ENCODE data around the gene CD28.

CD28 gene

DNA sequence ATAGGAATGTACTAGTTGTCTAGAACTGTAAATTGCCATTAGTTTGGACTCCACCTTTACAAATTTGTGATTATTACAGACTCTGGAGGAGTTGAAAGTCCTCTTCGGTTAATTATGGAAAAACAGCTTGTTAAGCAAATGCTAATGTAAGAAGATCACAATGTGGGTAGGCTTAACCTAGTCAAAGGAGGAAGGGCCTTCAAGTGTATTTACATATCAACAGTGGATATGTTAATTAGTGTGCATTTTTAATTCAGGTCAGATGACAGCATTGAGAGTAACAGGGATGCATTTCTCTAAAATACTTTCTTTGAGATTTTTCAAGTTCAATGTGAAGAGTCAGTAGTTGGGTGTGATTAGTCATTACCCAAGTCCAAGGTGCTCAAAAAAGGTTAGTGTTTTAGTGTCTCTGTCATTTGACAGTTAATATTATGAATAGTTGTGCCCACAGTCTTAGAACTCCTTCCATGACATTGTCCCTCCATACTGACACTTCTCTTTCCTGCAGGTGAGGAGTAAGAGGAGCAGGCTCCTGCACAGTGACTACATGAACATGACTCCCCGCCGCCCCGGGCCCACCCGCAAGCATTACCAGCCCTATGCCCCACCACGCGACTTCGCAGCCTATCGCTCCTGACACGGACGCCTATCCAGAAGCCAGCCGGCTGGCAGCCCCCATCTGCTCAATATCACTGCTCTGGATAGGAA, 28.0 kb downstream of the CD28 start:
- Histone ChIP-seq H3K56ac (ENCODE audit: low read length) (no peak overlapping the region), H2BK15ac (replicated peaks; ENCODE audit: low read depth) (no peak overlapping the region), H3K27ac (ENCODE audit: low read depth, low read length) (no peak overlapping the region), H2BK120ac (ENCODE audit: low read depth, low read length) (no peak overlapping the region), H2BK5ac (ENCODE audit: low read length) (no peak overlapping the region), H3K18ac (ENCODE audit: low read length) (no peak overlapping the region), H3K23ac (ENCODE audit: low read length) (no peak overlapping the region), H3K79me1 (ENCODE audit: low read length) (no peaks in the 10 kb centered on the region), H3K27me3 (ENCODE audit: insufficient read depth, low read length, poor library complexity) (no peaks in the 10 kb centered on the region), H3K4me2 (ENCODE audit: low read length) (no peak overlapping the region), H3K4ac (ENCODE audit: low read depth, low read length) (no peak overlapping the region), H3K79me2 (ENCODE audit: control insufficient read depth, insufficient read depth, low read length) (no peaks in the 10 kb centered on the region), H4K8ac (ENCODE audit: low read depth, low read length) (no peak overlapping the region), H3K4me1 (ENCODE audit: control insufficient read depth, low read depth, low read length) (no peaks in the 10 kb centered on the region), H3K4me3 (ENCODE audit: low read length) (no peak overlapping the region), H3K9ac (ENCODE audit: low read length) (no peak overlapping the region), H2AK5ac (ENCODE audit: low read length) (no peak overlapping the region), H4K5ac (ENCODE audit: low read length) (no peak overlapping the region), H3K36me3 (ENCODE audit: control insufficient read depth, insufficient read depth, low read length) (no peaks in the 10 kb centered on the region)
- DNase-seq: no peak
- WGBS (ENCODE audit: extremely low coverage, insufficient coverage, low lambda C conversion rate): no CpG with 5 or more reads among the region's 12 CpGs

DNA sequence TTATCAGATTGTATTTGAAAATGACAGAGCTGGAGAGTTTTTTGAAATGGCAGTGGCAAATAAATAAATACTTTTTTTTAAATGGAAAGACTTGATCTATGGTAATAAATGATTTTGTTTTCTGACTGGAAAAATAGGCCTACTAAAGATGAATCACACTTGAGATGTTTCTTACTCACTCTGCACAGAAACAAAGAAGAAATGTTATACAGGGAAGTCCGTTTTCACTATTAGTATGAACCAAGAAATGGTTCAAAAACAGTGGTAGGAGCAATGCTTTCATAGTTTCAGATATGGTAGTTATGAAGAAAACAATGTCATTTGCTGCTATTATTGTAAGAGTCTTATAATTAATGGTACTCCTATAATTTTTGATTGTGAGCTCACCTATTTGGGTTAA, 30.9 kb downstream of the CD28 start:
- no CpG with 5 or more reads among the region's 1 CpG for WGBS (ENCODE audit: extremely low coverage, insufficient coverage, low lambda C conversion rate)
- Histone ChIP-seq H3K27ac (ENCODE audit: low read depth, low read length) (no peak overlapping the region), H3K4me1 (ENCODE audit: control insufficient read depth, low read depth, low read length) (no peaks in the 10 kb centered on the region), H2BK5ac (ENCODE audit: low read length) (no peak overlapping the region), H3K56ac (ENCODE audit: low read length) (no peak overlapping the region), H3K36me3 (ENCODE audit: control insufficient read depth, insufficient read depth, low read length) (no peaks in the 10 kb centered on the region), H2BK120ac (ENCODE audit: low read depth, low read length) (no peak overlapping the region), H3K79me2 (ENCODE audit: control insufficient read depth, insufficient read depth, low read length) (no peaks in the 10 kb centered on the region), H3K4me2 (ENCODE audit: low read length) (no peak overlapping the region), H3K4ac (ENCODE audit: low read depth, low read length) (no peak overlapping the region), H4K5ac (ENCODE audit: low read length) (no peak overlapping the region), H3K27me3 (ENCODE audit: insufficient read depth, low read length, poor library complexity) (no peaks in the 10 kb centered on the region), H4K8ac (ENCODE audit: low read depth, low read length) (no peak overlapping the region), H2AK5ac (ENCODE audit: low read length) (no peak overlapping the region), H3K23ac (ENCODE audit: low read length) (no peak overlapping the region), H2BK15ac (replicated peaks; ENCODE audit: low read depth) (no peak overlapping the region), H3K4me3 (ENCODE audit: low read length) (no peak overlapping the region), H3K9ac (ENCODE audit: low read length) (no peak overlapping the region), H3K79me1 (ENCODE audit: low read length) (no peaks in the 10 kb centered on the region), H3K18ac (ENCODE audit: low read length) (no peak overlapping the region)
- no peak for DNase-seq

- no peak overlapping the region for H4K8ac ChIP-seq (ENCODE audit: low read depth, low read length)
- WGBS (ENCODE audit: extremely low coverage, insufficient coverage, low lambda C conversion rate): no CpG with 5 or more reads among the region's 2 CpGs
- no peaks in the 10 kb centered on the region for H3K79me1 ChIP-seq (ENCODE audit: low read length)
Measured at GRCh38 chr2:203739351-203739750, 32.9 kb downstream of the CD28 start.

GRCh38 chr2:203740871-203741281, 34.4 kb downstream of the CD28 start:
- Histone ChIP-seq H2BK15ac (replicated peaks; ENCODE audit: low read depth) (no peak overlapping the region), H4K8ac (ENCODE audit: low read depth, low read length) (no peak overlapping the region), H2AK5ac (ENCODE audit: low read length) (no peak overlapping the region), H3K4me3 (ENCODE audit: low read length) (no peak overlapping the region), H3K4ac (ENCODE audit: low read depth, low read length) (no peak overlapping the region), H3K36me3 (ENCODE audit: control insufficient read depth, insufficient read depth, low read length) (no peaks in the 10 kb centered on the region), H2BK120ac (ENCODE audit: low read depth, low read length) (no peak overlapping the region), H3K27me3 (ENCODE audit: insufficient read depth, low read length, poor library complexity) (no peaks in the 10 kb centered on the region), H3K4me1 (ENCODE audit: control insufficient read depth, low read depth, low read length) (no peaks in the 10 kb centered on the region), H3K79me1 (ENCODE audit: low read length) (no peaks in the 10 kb centered on the region), H3K23ac (ENCODE audit: low read length) (no peak overlapping the region), H3K56ac (ENCODE audit: low read length) (no peak overlapping the region), H3K4me2 (ENCODE audit: low read length) (no peak overlapping the region), H3K9ac (ENCODE audit: low read length) (no peak overlapping the region), H3K27ac (ENCODE audit: low read depth, low read length) (no peak overlapping the region), H3K18ac (ENCODE audit: low read length) (no peak overlapping the region), H4K5ac (ENCODE audit: low read length) (no peak overlapping the region), H2BK5ac (ENCODE audit: low read length) (no peak overlapping the region), H3K79me2 (ENCODE audit: control insufficient read depth, insufficient read depth, low read length) (no peaks in the 10 kb centered on the region)
- peak; percentile 17 for DNase-seq
- no CpG with 5 or more reads among the region's 2 CpGs for WGBS (ENCODE audit: extremely low coverage, insufficient coverage, low lambda C conversion rate)

More at GRCh38 chr2:203739351-203739750, 32.9 kb downstream of the CD28 start:
- Histone ChIP-seq H3K4me2 (ENCODE audit: low read length) (no peak overlapping the region), H3K4me1 (ENCODE audit: control insufficient read depth, low read depth, low read length) (no peaks in the 10 kb centered on the region), H3K27me3 (ENCODE audit: insufficient read depth, low read length, poor library complexity) (no peaks in the 10 kb centered on the region), H2BK120ac (ENCODE audit: low read depth, low read length) (no peak overlapping the region), H3K18ac (ENCODE audit: low read length) (no peak overlapping the region), H2AK5ac (ENCODE audit: low read length) (no peak overlapping the region), H2BK5ac (ENCODE audit: low read length) (no peak overlapping the region), H3K56ac (ENCODE audit: low read length) (no peak overlapping the region), H3K4ac (ENCODE audit: low read depth, low read length) (no peak overlapping the region), H3K23ac (ENCODE audit: low read length) (no peak overlapping the region), H3K9ac (ENCODE audit: low read length) (no peak overlapping the region), H3K79me2 (ENCODE audit: control insufficient read depth, insufficient read depth, low read length) (no peaks in the 10 kb centered on the region), H3K4me3 (ENCODE audit: low read length) (no peak overlapping the region), H3K36me3 (ENCODE audit: control insufficient read depth, insufficient read depth, low read length) (no peaks in the 10 kb centered on the region), H3K27ac (ENCODE audit: low read depth, low read length) (no peak overlapping the region), H4K5ac (ENCODE audit: low read length) (no peak overlapping the region), H2BK15ac (replicated peaks; ENCODE audit: low read depth) (no peak overlapping the region)
- no peak for DNase-seq

DNA sequence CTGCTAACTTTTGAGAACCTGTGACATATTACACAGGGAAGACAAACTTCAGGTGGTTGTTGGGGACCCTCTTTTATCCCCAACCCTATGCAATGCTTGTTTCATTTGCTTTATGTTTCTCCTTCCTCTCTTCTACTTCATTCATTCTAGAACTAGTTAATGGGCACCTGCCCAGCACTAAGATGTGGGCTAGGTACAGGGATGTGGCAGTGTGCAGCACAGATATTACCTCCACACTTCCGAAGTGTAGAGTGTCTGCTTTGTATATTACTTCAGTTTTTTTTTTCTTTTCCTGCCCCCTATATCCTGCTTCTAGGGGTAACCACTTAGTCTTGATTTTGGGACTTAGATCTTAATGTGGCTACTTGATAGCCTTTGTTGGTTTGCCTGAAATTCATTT, 35.1 kb downstream of the CD28 start:
- H3K18ac ChIP-seq (ENCODE audit: low read length): no peak overlapping the region
- no peak overlapping the region for H3K27ac ChIP-seq (ENCODE audit: low read depth, low read length)
- no peak overlapping the region for H3K4me2 ChIP-seq (ENCODE audit: low read length)
- no CpG with 5 or more reads among the region's 1 CpG for WGBS (ENCODE audit: extremely low coverage, insufficient coverage, low lambda C conversion rate)
- H3K27me3 ChIP-seq (ENCODE audit: insufficient read depth, low read length, poor library complexity): no peaks in the 10 kb centered on the region
- no peak overlapping the region for H4K8ac ChIP-seq (ENCODE audit: low read depth, low read length)
- no peaks in the 10 kb centered on the region for H3K4me1 ChIP-seq (ENCODE audit: control insufficient read depth, low read depth, low read length)
- no peak overlapping the region for H2AK5ac ChIP-seq (ENCODE audit: low read length)
- no peak overlapping the region for H3K9ac ChIP-seq (ENCODE audit: low read length)
- no peaks in the 10 kb centered on the region for H3K79me2 ChIP-seq (ENCODE audit: control insufficient read depth, insufficient read depth, low read length)
- no peak overlapping the region for H3K23ac ChIP-seq (ENCODE audit: low read length)
- no peak overlapping the region for H3K56ac ChIP-seq (ENCODE audit: low read length)
- no peak for DNase-seq
- H3K4ac ChIP-seq (ENCODE audit: low read depth, low read length): no peak overlapping the region
- H2BK15ac ChIP-seq (replicated peaks; ENCODE audit: low read depth): no peak overlapping the region
- no peaks in the 10 kb centered on the region for H3K36me3 ChIP-seq (ENCODE audit: control insufficient read depth, insufficient read depth, low read length)
- H3K4me3 ChIP-seq (ENCODE audit: low read length): no peak overlapping the region
- H3K79me1 ChIP-seq (ENCODE audit: low read length): no peaks in the 10 kb centered on the region
- H2BK120ac ChIP-seq (ENCODE audit: low read depth, low read length): no peak overlapping the region
- no peak overlapping the region for H2BK5ac ChIP-seq (ENCODE audit: low read length)
- no peak overlapping the region for H4K5ac ChIP-seq (ENCODE audit: low read length)

GRCh38 chr2:203743441-203743981, 37.1 kb downstream of the CD28 start:
- H3K79me1 ChIP-seq (ENCODE audit: low read length): no peaks in the 10 kb centered on the region
- H2BK120ac ChIP-seq (ENCODE audit: low read depth, low read length): no peak overlapping the region
- no peak overlapping the region for H4K8ac ChIP-seq (ENCODE audit: low read depth, low read length)
- no peaks in the 10 kb centered on the region for H3K4me1 ChIP-seq (ENCODE audit: control insufficient read depth, low read depth, low read length)
- no peak overlapping the region for H3K4ac ChIP-seq (ENCODE audit: low read depth, low read length)
- H3K27me3 ChIP-seq (ENCODE audit: insufficient read depth, low read length, poor library complexity): no peaks in the 10 kb centered on the region
- H4K5ac ChIP-seq (ENCODE audit: low read length): no peak overlapping the region
- no peaks in the 10 kb centered on the region for H3K79me2 ChIP-seq (ENCODE audit: control insufficient read depth, insufficient read depth, low read length)
- H3K23ac ChIP-seq (ENCODE audit: low read length): no peak overlapping the region
- DNase-seq: no peak
- WGBS (ENCODE audit: extremely low coverage, insufficient coverage, low lambda C conversion rate): no CpG with 5 or more reads among the region's 2 CpGs
- H2BK5ac ChIP-seq (ENCODE audit: low read length): no peak overlapping the region
- no peak overlapping the region for H3K4me2 ChIP-seq (ENCODE audit: low read length)
- H3K27ac ChIP-seq (ENCODE audit: low read depth, low read length): no peak overlapping the region
- no peak overlapping the region for H2BK15ac ChIP-seq (replicated peaks; ENCODE audit: low read depth)
- H3K56ac ChIP-seq (ENCODE audit: low read length): no peak overlapping the region
- H3K18ac ChIP-seq (ENCODE audit: low read length): no peak overlapping the region
- H3K9ac ChIP-seq (ENCODE audit: low read length): no peak overlapping the region
- no peak overlapping the region for H3K4me3 ChIP-seq (ENCODE audit: low read length)
- H2AK5ac ChIP-seq (ENCODE audit: low read length): no peak overlapping the region
- no peaks in the 10 kb centered on the region for H3K36me3 ChIP-seq (ENCODE audit: control insufficient read depth, insufficient read depth, low read length)

All from mesendoderm (in vitro differentiated cells).